Right cardiac atrium (tissue), 5 donors: Measurements from ENCODE around the gene TUT1. TPM values are rescaled to one million over a fixed set of nuclear protein-coding genes. Genes with fewer than 3 reads are reported as not detected.
"Not testable (repeated sequence)": the region's sequence is repeated elsewhere in the genome, so short reads cannot be mapped to it uniquely, and the experiment has no call there.

Source experiments
- ATAC-seq, 2 donors: fragments of 200-7000 bp; cut with Tn5 transposase; one replicate each; pipeline versions ENCODE4 v1.8.0 to v1.9.1; 2020; ENCODE audit warnings: moderate library complexity in 2 of 2, mild to moderate bottlenecking in 1 of 2
- DNase-seq, 3 donors: peaks; one replicate each; pipeline ENCODE4 v3.0.0-alpha.2; 2020
- H3K27ac ChIP-seq: one replicate; pipeline ENCODE4 v1.5.1; 2013; ENCODE audit warnings: mild to moderate bottlenecking, low read length, control low read depth, moderate library complexity
- H3K27me3 ChIP-seq: one replicate; pipeline ENCODE4 v1.6.1; 2013; ENCODE audit not compliant: control insufficient read depth, insufficient read depth
- H3K4me1 ChIP-seq: one replicate; pipeline ENCODE4 v1.6.1; 2013; ENCODE audit warnings: low read length; ENCODE audit not compliant: control insufficient read depth, insufficient read depth
- H3K4me3 ChIP-seq: one replicate; pipeline ENCODE4 v1.5.1; 2013; ENCODE audit warnings: low read length, control low read depth
- H3K9me3 ChIP-seq: one replicate; pipeline ENCODE4 v1.6.1; 2013; ENCODE audit warnings: low read length; ENCODE audit not compliant: control insufficient read depth
- WGBS: extraction: QIAGEN DNeasy Blood & Tissue Kit; methylation state at CpG from one replicate; pipeline ENCODE4 v1.1.7; 2013; 5-methylcytosine and 5-hydroxymethylcytosine counted together
- intact Hi-C, 4 donors: fragments of 100-400 bp; cut with DNase I; formaldehyde crosslinking; loops; one replicate each; pipeline versions ENCODE4 v1.11.0 to v1.14.0; 2022 to 2023
- polyA plus RNA-seq: library from polyadenylated mRNA; stranded (reverse); fragments of 200-250 nt; gene quantifications from one replicate; pipeline ENCODE4 v1.2.3, GENCODE V29; 2013
- total RNA-seq, 4 donors: library from RNA; stranded (reverse); fragmentation: NEBNext Ultra II Directional; extraction: Animal tissue kit (Norgen Biotek cat#: 25700); gene quantifications; one replicate each; pipeline ENCODE4 v1.2.1, GENCODE V29; 2021
- donor health status: healthy with polysubstance abuse.
- donor health status: DM: no; HTN: yes; CAD: no.
- donor health status: DM: no; HTN: no; CAD: no.
- donor health status: DM: no; HTN: yes; CAD: no; lungs with severe emphysema.
- donor health status: DM: yes; HTN: yes; CAD: no.

The TUT1 gene
- total and polyA plus RNA-seq, 5 donors: 8.0 to 15.3 (median 11.5) TPM

GRCh38 chr11:62593434-62594044 lies 2.2 kb upstream of the TUT1 start:
- no peak overlapping the region for H3K4me3 ChIP-seq
- peak; percentile 82 to 93 (median 89) for DNase-seq
- intact Hi-C loops: loop anchor here in 1 of 4 donors (10.0 kb wide), 1 partner anchor 61 kb away; the partner anchor contains the start of gene INTS5
- H3K27ac ChIP-seq: no peak overlapping the region
- 57% methylated on average over 13 of the region's 13 CpGs for WGBS
- no peaks in the 10 kb centered on the region for H3K9me3 ChIP-seq
- ATAC-seq: peak; percentile 2 to 8
- H3K4me1 ChIP-seq: peaks cover 9% of the 10 kb centered on the region
- H3K27me3 ChIP-seq: no peaks in the 10 kb centered on the region

DNA sequence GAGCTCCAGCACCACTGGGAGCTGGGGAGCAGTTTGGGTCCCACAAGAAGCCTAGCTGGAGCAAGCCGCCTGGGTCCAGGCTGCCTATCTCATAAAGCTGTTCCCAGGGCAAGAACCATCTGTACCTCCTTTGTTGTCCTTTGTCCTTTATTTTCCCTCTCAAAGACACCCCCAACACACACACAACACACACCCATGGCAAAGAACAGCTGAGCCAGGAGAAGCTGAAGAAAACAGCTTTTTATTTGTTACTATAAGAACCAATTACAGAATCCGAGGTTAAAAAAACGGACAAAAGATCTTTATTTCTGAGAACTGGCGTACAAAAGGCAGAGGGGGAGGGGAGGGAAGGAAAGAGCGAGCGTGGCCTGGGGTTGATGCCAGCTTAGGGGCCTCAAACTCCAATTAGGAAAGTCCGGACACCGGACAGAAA lies 1.7 kb upstream of the TUT1 start:
- Histone ChIP-seq H3K4me1 (peaks cover 9% of the 10 kb centered on the region), H3K27me3 (no peaks in the 10 kb centered on the region), H3K9me3 (no peaks in the 10 kb centered on the region), H3K4me3 (no peak overlapping the region), H3K27ac (peak overlapping the region; percentile 97)
- ATAC-seq (no peak), DNase-seq (no peak)
- intact Hi-C loops: loop anchor here in 1 of 4 donors (10.0 kb wide), 1 partner anchor 62 kb away; the partner anchor contains the start of gene INTS5
- 75% methylated on average over 8 of the region's 8 CpGs for WGBS

GRCh38 chr11:62592146-62592815 lies 958 bp upstream of the TUT1 start:
- Histone ChIP-seq H3K4me1 (peaks cover 9% of the 10 kb centered on the region), H3K27me3 (no peaks in the 10 kb centered on the region), H3K9me3 (no peaks in the 10 kb centered on the region), H3K4me3 (peak overlapping the region; percentile 53), H3K27ac (peak overlapping the region; percentile 97)
- peak in 1 of 3 donors; percentile 15 for DNase-seq
- intact Hi-C loops: loop anchor here in 1 of 4 donors (10.0 kb wide), 1 partner anchor 63 kb away; the partner anchor contains the start of gene INTS5
- 10% methylated on average over 17 of the region's 17 CpGs for WGBS
- ATAC-seq: peak; percentile 20 to 34

DNA sequence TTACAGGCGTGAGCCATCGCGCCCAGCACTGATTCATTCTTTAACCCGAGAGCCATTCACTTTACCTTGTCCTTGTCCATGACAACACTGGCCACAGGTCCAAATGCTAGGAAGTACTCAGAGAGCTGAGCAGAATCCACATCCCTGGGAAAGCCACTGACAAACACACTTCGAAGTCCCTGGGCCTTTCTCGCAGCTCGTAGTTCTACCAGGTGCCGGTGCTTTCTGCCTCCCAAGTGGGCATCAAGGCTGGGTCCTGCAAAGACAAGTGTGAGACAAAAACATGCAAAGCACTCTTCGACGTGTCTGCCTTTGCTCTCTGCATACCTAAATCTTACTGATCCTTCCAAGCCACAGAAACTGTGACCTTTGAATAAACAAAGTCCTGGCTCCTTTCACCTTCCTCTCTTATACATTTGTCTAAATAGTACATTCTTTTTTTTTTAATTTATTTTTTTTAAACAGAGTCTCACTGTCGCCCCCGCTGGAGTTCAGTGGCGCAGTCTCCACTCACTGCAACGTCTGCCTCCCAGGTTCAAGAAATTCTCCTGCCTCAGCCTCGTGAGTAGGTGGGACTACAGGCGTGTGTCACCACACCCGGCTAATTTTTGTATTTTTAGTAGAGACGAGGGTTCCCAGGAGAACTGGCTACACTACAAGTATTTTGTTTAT lies 2.2 kb downstream of the TUT1 start:
- H3K27ac ChIP-seq: no peak overlapping the region
- peaks cover 9% of the 10 kb centered on the region for H3K4me1 ChIP-seq
- DNase-seq: no peak
- H3K27me3 ChIP-seq: no peaks in the 10 kb centered on the region
- no peaks in the 10 kb centered on the region for H3K9me3 ChIP-seq
- ATAC-seq: no peak
- H3K4me3 ChIP-seq: no peak overlapping the region
- intact Hi-C loops: no loop called here
- WGBS: 69% methylated on average over 18 of the region's 18 CpGs

- intact Hi-C loops, H3K27ac ChIP-seq, DNase-seq, H3K9me3 ChIP-seq, H3K4me1 ChIP-seq, H3K4me3 ChIP-seq, ATAC-seq, H3K27me3 ChIP-seq: not testable (repeated sequence)
- 98% methylated on average over 7 of the region's 7 CpGs for WGBS
Measured at GRCh38 chr11:62585356-62585755, 6.0 kb downstream of the TUT1 start.

- intact Hi-C loops, DNase-seq, ATAC-seq, H3K9me3 ChIP-seq, H3K27me3 ChIP-seq, H3K4me3 ChIP-seq, H3K4me1 ChIP-seq, H3K27ac ChIP-seq: not testable (repeated sequence)
- WGBS: 95% methylated on average over 4 of the region's 4 CpGs
Measured at GRCh38 chr11:62581735-62582134, 9.6 kb downstream of the TUT1 start.

DNA sequence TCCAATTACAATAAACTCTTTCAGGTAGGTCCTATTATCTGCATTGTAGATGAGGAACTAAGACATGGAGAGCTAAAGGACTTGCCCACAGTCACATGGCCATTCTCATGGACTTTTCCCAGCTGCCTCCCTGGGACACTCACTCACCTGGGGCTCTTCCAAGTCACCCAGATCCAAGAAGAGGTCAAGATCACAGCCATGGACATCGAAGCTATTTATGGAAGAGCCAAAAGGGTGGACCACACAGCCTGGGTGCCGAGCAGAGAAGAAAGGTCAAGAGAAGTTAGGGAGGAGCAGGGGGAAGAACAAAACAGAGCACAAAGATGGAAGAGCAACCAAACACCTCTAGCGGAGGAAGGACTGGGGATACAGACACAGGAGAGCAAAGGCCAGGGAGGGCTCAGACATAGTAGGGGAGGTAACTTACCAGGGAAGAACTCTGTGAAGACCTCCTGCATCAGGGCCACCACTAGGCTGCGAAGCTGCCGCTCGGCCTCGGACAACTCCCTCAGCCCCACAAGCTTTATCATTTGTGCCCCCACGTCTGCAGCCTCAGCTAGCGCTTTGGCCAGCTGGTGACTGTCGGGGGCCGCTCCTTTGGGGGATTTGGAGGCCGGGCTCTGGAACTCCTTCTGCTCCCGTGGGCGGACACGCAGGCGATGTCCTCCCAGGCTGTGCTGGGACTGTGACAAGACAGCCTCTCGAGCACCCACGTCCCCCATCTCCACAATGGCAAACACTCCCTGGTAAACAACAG lies 10.2 kb downstream of the TUT1 start:
- ATAC-seq (no peak), DNase-seq (no peak)
- H3K4me1 ChIP-seq: no peaks in the 10 kb centered on the region
- WGBS: 84% methylated on average over 18 of the region's 18 CpGs
- no peak overlapping the region for H3K27ac ChIP-seq
- no peaks in the 10 kb centered on the region for H3K9me3 ChIP-seq
- no peak overlapping the region for H3K4me3 ChIP-seq
- no peaks in the 10 kb centered on the region for H3K27me3 ChIP-seq
- intact Hi-C loops: no loop called here

DNA sequence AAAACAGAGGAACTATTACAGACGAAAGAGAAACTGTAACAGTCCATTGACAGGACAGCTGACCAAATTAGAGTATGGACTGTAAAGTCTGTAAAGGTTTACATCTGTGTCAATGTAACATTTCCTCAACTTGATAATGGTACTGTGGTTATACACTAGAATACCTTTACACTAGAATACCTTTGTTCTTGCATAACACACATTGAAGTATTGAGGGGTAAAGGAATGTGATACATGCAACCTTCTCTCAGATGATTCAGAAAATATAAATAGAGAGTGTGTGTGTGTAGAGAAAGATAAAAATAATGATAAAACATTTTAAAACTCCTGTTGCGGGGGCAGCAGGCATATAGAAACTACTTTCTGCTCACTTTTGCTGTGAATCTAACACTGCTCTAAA lies 12.1 kb downstream of the TUT1 start:
- no peak for ATAC-seq
- DNase-seq: no peak
- Histone ChIP-seq H3K27ac (no peak overlapping the region), H3K9me3 (no peaks in the 10 kb centered on the region), H3K4me1 (peaks cover 2% of the 10 kb centered on the region), H3K4me3 (no peak overlapping the region), H3K27me3 (no peaks in the 10 kb centered on the region)
- 88% methylated on average over 2 of the region's 2 CpGs for WGBS
- intact Hi-C loops: no loop called here

GRCh38 chr11:62578541-62578940 lies 12.8 kb downstream of the TUT1 start:
- intact Hi-C loops: no loop called here
- WGBS: 96% methylated on average over 11 of the region's 11 CpGs
- no peaks in the 10 kb centered on the region for H3K27me3 ChIP-seq
- peaks cover 2% of the 10 kb centered on the region for H3K4me1 ChIP-seq
- no peak overlapping the region for H3K27ac ChIP-seq
- ATAC-seq: no peak
- H3K9me3 ChIP-seq: no peaks in the 10 kb centered on the region
- no peak overlapping the region for H3K4me3 ChIP-seq
- no peak for DNase-seq

DNA sequence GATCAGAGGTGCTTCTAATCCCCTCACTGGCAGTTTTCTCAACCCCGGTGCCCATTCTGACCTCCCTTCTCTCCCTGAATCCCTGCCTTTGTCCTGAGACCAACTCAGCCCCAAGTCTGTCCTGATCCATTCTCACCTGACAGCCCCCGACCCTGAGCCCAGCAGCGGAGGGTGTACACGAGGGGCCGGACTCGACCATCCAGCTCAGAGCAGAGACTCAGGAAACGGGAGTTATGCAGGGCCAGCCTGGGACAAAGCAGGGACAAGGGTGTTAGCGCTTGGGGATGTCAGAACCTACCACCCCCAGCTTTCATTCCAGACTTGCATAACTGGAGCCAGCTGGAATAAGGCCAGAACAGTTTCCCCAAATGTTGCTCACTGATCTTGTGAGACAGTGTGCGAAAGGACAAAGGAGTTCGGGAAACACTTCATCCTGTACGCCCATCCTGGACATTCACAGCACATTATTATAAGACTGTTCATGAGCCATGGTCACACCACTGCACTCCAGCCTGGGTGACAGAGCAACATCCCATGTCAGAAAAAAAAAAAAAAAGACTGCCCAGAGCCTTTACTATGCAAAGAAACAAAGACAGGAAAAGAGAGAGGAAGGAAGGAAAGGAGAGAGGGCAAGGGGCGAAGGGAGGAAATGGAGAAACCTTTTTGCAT lies 14.1 kb downstream of the TUT1 start:
- Histone ChIP-seq H3K4me1 (peaks cover 2% of the 10 kb centered on the region), H3K27me3 (no peaks in the 10 kb centered on the region), H3K9me3 (no peaks in the 10 kb centered on the region), H3K4me3 (no peak overlapping the region), H3K27ac (peak overlapping the region; percentile 80)
- WGBS: 56% methylated on average over 12 of the region's 12 CpGs
- ATAC-seq: peak in 1 of 2 donors; percentile 58
- DNase-seq: peak in 1 of 3 donors; percentile 42
- intact Hi-C loops: no loop called here
